Ovary (tissue), 3 donors: ENCODE results near the gene AQP7.

ENCODE experiments used
- CTCF ChIP-seq, 3 donors: fragments of 450-650 bp in 2 of 3; fragments of 200-600 bp in 1 of 3; IDR thresholded peaks; one replicate each; pipeline versions ENCODE4 v1.5.1 to v1.8.0; 2016 to 2022; ENCODE audit warnings: antibody characterized with exemption in 3 of 3, mild to moderate bottlenecking in 1 of 3
- EP300 ChIP-seq: sonication (generic); formaldehyde crosslinking; IDR thresholded peaks from one replicate; pipeline ENCODE4 v1.6.1; 2017; ENCODE audit warnings: antibody characterized with exemption
- POLR2A ChIP-seq: fragments of 450-650 bp; IDR thresholded peaks from one replicate; pipeline ENCODE4 v1.6.1; 2017; ENCODE audit warnings: antibody characterized with exemption, mild to moderate bottlenecking, moderate library complexity
- donor health status: DM: no; HTN: no; CAD: no.

- TF ChIP-seq CTCF (IDR thresholded peaks at IDR 0.05) (no peak), EP300 (no peak), POLR2A (no peak)
Measured at GRCh38 chr9:33375238-33375840, 27.0 kb downstream of the AQP7 start.
